H1 (cell line): ENCODE data around the gene MALT1. TPM values are rescaled to one million over a fixed set of nuclear protein-coding genes. Genes with fewer than 3 reads are reported as not detected.

Source experiments
- CBX8 ChIP-seq: fragments of 300-800, 300-1000 bp; sonication (generic); IDR thresholded peaks from 2 replicates; pipeline ENCODE4 v1.7.1; 2016; ENCODE audit warnings: low read depth, low read length, borderline replicate concordance
- CHD7 ChIP-seq: fragments of 300-600 bp; sonication (generic); IDR thresholded peaks from 2 replicates; pipeline ENCODE4 v1.7.1; 2012; ENCODE audit warnings: low read length, moderate library complexity, mild to moderate bottlenecking, inconsistent platforms; ENCODE audit not compliant: insufficient replicate concordance
- CREB1 ChIP-seq: IDR thresholded peaks from 2 replicates; pipeline ENCODE4 v1.6.1; 2012; ENCODE audit warnings: inconsistent platforms
- CTCF ChIP-seq, 3 experiments: IDR thresholded peaks; 1 replicate in 2 of 3; 2 replicates in 1 of 3; pipeline versions ENCODE4 v1.5.1 to v1.6.1; 2011; ENCODE audit warnings: low read length in 3 of 3, mild to moderate bottlenecking in 3 of 3, inconsistent platforms in 2 of 3, low read depth in 1 of 3, moderate library complexity in 1 of 3; ENCODE audit not compliant: insufficient read depth in 1 of 3; ENCODE audit errors: control extremely low read depth in 1 of 3
- E2F6 ChIP-seq: IDR thresholded peaks from 2 replicates; pipeline ENCODE4 v1.6.1; 2012; ENCODE audit warnings: inconsistent platforms
- HDAC2 ChIP-seq, 2 experiments: fragments of 300-600 bp in 1 of 2; sonication (generic) in 1 of 2; IDR thresholded peaks; 2 replicates each; pipeline ENCODE4 v1.6.1; 2011 to 2012; ENCODE audit warnings: low read depth in 2 of 2, low read length in 2 of 2, mild to moderate bottlenecking in 2 of 2, moderate library complexity in 2 of 2, borderline replicate concordance in 1 of 2, inconsistent platforms in 1 of 2
- RXRA ChIP-seq: IDR thresholded peaks from 2 replicates; pipeline ENCODE4 v1.6.1; 2011; ENCODE audit warnings: low read depth, mild to moderate bottlenecking, low read length, moderate library complexity; ENCODE audit not compliant: insufficient read depth
- SP2 ChIP-seq: IDR thresholded peaks from 2 replicates; pipeline ENCODE4 v1.6.1; 2012; ENCODE audit warnings: mild to moderate bottlenecking, low read length, inconsistent platforms
- polyA plus RNA-seq, 7 experiments: library from polyadenylated mRNA; depleted of rRNA in 3 of 7; stranded (reverse) in 5 of 7; unstranded in 2 of 7; fragments of >200 nt in 5 of 7; fragments of 200-250 nt in 2 of 7; gene quantifications; 1 replicate in 5 of 7; 2 replicates in 1 of 7; 4 replicates in 1 of 7; pipeline versions ENCODE4 v1.2.1 to v1.2.3, GENCODE V29; 2011 to 2013; ENCODE audit warnings: missing spikeins in 2 of 7, mixed read lengths in 2 of 7
- total RNA-seq: library from RNA; stranded (reverse); fragmentation: NEBNext Ultra II Directional; extraction: Animal tissue kit (Norgen Biotek cat#: 25700); gene quantifications from 2 replicates; pipeline ENCODE4 v1.2.1, GENCODE V29; 2021

The MALT1 gene
- total and polyA plus RNA-seq, 2 of the 8 experiments (the other 6 are each of a cell fraction or from before 2014, with no cell fraction given): 10.7 to 25.9 TPM

- TF ChIP-seq CHD7: no peak
- TF ChIP-seq CBX8: no peak
- TF ChIP-seq E2F6: no peak
- TF ChIP-seq RXRA: no peak
- TF ChIP-seq CTCF (IDR thresholded peaks at IDR 0.05; ENCODE audit: control extremely low read depth in 1 of 3, insufficient read depth in 1 of 3, low read depth in 1 of 3, low read length in 3 of 3): no peak
- TF ChIP-seq HDAC2 (IDR thresholded peaks at IDR 0.05; ENCODE audit: borderline replicate concordance in 1 of 2, low read depth in 2 of 2, low read length in 2 of 2): no peak
- no peak for TF ChIP-seq CREB1
- no peak for TF ChIP-seq SP2
Observed at GRCh38 chr18:58657494-58657893, 13.8 kb upstream of the MALT1 start (continued).
